GM03348 (cell line): ENCODE measurements around the gene UBA52.
"Not testable (repeated sequence)": the region's sequence is repeated elsewhere in the genome, so short reads cannot be mapped to it uniquely, and the experiment has no call there.

ENCODE experiments used
- DNase-seq: peaks from one replicate; pipeline ENCODE4 v3.0.0; 2012; ENCODE audit warnings: low spot score

The UBA52 gene

GRCh38 chr19:18571564-18572344 is at the start of gene UBA52:
Gene UBA52, plus strand, starts transcription at chr19:18571857. Its CDS starts 1,444 bp downstream, at chr19:18573301.
- DNase-seq = peak; percentile 96

- peak; percentile 98 for DNase-seq
These were observed 49.4 kb upstream of the UBA52 start for GRCh38 chr19:18522124-18522861.

- DNase-seq = not testable (repeated sequence)
These were observed 48.7 kb upstream of the UBA52 start for GRCh38 chr19:18522862-18523440.

GRCh38 chr19:18523841-18524240 is 47.8 kb upstream of the UBA52 start:
- DNase-seq = no peak

GRCh38 chr19:18526316-18526715 is 45.3 kb upstream of the UBA52 start:
- no peak for DNase-seq

GRCh38 chr19:18529782-18530181 is 41.9 kb upstream of the UBA52 start:
- peak; percentile 20 for DNase-seq

- no peak for DNase-seq
These were observed 40.2 kb upstream of the UBA52 start for GRCh38 chr19:18531485-18531884.

- no peak for DNase-seq
These were observed 39.3 kb upstream of the UBA52 start for GRCh38 chr19:18532168-18532890.

- DNase-seq = no peak
These were observed 38.6 kb upstream of the UBA52 start for GRCh38 chr19:18533058-18533457.

- DNase-seq = no peak
These were observed 35.2 kb upstream of the UBA52 start for GRCh38 chr19:18536475-18536874.

- no peak for DNase-seq
These were observed 34.2 kb upstream of the UBA52 start for GRCh38 chr19:18537431-18537830.

- DNase-seq = no peak
These were observed 33.5 kb upstream of the UBA52 start for GRCh38 chr19:18538115-18538514.

GRCh38 chr19:18539372-18539771 is 32.3 kb upstream of the UBA52 start:
- no peak for DNase-seq

GRCh38 chr19:18540200-18540599 is 31.5 kb upstream of the UBA52 start:
- DNase-seq = not testable (repeated sequence)

- DNase-seq = peak; percentile 35
These were observed 30.2 kb upstream of the UBA52 start for GRCh38 chr19:18541258-18541991.

GRCh38 chr19:18541992-18542940 is 29.4 kb upstream of the UBA52 start:
- peak; percentile 31 for DNase-seq

- DNase-seq = peak; percentile 99
These were observed 28.5 kb upstream of the UBA52 start, which contains the start of gene FKBP8 for GRCh38 chr19:18542941-18543813. Gene FKBP8, minus strand, starts transcription at chr19:18543573. Its CDS starts 1,603 bp downstream, at chr19:18541970.

GRCh38 chr19:18543814-18544475 is 27.7 kb upstream of the UBA52 start:
- DNase-seq = peak; percentile 72

GRCh38 chr19:18551631-18552030 is 20.0 kb upstream of the UBA52 start:
- no peak for DNase-seq
